NT2/D1 (cell line): ENCODE data around the gene IL17RD.

Experiments
- SUZ12 ChIP-seq: IDR thresholded peaks from 2 replicates; pipeline ENCODE4 v1.6.1; 2011; ENCODE audit not compliant: insufficient read length, insufficient read depth; ENCODE audit errors: extremely low read depth
- YY1 ChIP-seq: IDR thresholded peaks from 2 replicates; pipeline ENCODE4 v1.6.1; 2011; ENCODE audit not compliant: insufficient read length, insufficient read depth
- ZNF274 ChIP-seq: IDR thresholded peaks from 2 replicates; pipeline ENCODE4 v1.6.1; 2011; ENCODE audit warnings: mild to moderate bottlenecking, low read depth, low read length

DNA sequence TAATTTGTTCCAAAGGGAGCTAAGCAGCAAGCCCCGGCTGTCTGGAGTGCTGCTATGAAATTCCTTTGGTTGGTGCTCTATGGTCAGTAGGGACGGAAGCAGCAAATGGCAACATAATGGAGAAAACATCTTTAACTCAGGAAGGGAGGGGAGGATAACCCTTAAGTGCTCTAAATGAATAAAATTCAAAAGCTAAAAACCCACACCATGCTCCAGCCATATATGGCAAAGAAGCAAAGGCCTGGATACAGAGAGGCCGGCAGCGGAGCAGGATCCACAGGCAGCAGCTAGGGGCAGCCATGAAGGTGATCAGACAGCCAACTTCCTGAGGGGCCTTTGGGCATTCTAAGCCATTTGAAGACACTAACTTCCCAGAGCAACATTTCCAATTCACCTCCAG is 38.9 kb downstream of the IL17RD start:
- no peak for TF ChIP-seq YY1
- no peak for TF ChIP-seq ZNF274
- TF ChIP-seq SUZ12 = no peak
